ENCODE data around the gene SLCO3A1. TPM values are rescaled to one million over a fixed set of nuclear protein-coding genes. Genes with fewer than 3 reads are reported as not detected.

The SLCO3A1 gene
- total RNA-seq, 1 experiment from 2014 or later: 5.1 TPM

GRCh38 chr15:92019706-92020105, 166.2 kb downstream of the SLCO3A1 start:
- intact Hi-C loops (cut with micrococcal nuclease): no loop called here
- Histone ChIP-seq H3K9me2 (ENCODE audit: insufficient read depth) (no peaks in the 10 kb centered on the region), H2AFZ (ENCODE audit: low read depth, low read length, poor library complexity, severe bottlenecking) (no peak overlapping the region), H3K4me1 (ENCODE audit: control insufficient read depth in 1 of 2, insufficient read depth in 2 of 2, low read length in 2 of 2) (no peaks in the 10 kb centered on the region), H3K79me2 (ENCODE audit: insufficient read depth, low read length) (no peaks in the 10 kb centered on the region), H3K9ac (ENCODE audit: low read length) (no peak overlapping the region), H3K9me3 (ENCODE audit: control insufficient read depth in 1 of 2, insufficient read depth in 1 of 2, low read depth in 1 of 2, low read length in 2 of 2) (no peaks in the 10 kb centered on the region), H4K20me1 (ENCODE audit: insufficient read depth) (no peaks in the 10 kb centered on the region), H3K36me3 (ENCODE audit: control insufficient read depth in 1 of 2, insufficient read depth in 2 of 2, low read length in 2 of 2) (no peaks in the 10 kb centered on the region), H3K4me2 (ENCODE audit: low read length) (no peak overlapping the region), H3K27ac (ENCODE audit: low read depth, low read length) (no peak overlapping the region), H3K27me3 (ENCODE audit: insufficient read depth, low read length) (no peaks in the 10 kb centered on the region), H3K4me3 (replicated peaks in 1 of 2; ENCODE audit: low read depth in 1 of 2, low read length in 2 of 2) (no peak overlapping the region)
- TF ChIP-seq REST (IDR thresholded peaks at IDR 0.05; ENCODE audit: low read depth) (no peak), JUND (IDR thresholded peaks at IDR 0.05) (no peak), TCF7L2 (IDR thresholded peaks at IDR 0.05; ENCODE audit: borderline replicate concordance, extremely low read depth, insufficient read depth, insufficient read length) (no peak), CEBPB (IDR thresholded peaks at IDR 0.05; ENCODE audit: low read depth) (no peak), SP1 (IDR thresholded peaks at IDR 0.05; ENCODE audit: low read depth) (no peak), ZFX (IDR thresholded peaks at IDR 0.05) (no peak), CBX3 (IDR thresholded peaks at IDR 0.05; ENCODE audit: low read depth) (no peak), EZH2phosphoT487 (IDR thresholded peaks at IDR 0.05; ENCODE audit: borderline replicate concordance) (no peak), FOSL1 (IDR thresholded peaks at IDR 0.05; ENCODE audit: low read depth) (no peak), ZNF274 (IDR thresholded peaks at IDR 0.05; ENCODE audit: low read depth, low read length) (no peak), SRF (IDR thresholded peaks at IDR 0.05; ENCODE audit: low read depth) (no peak), YY1 (IDR thresholded peaks at IDR 0.05; ENCODE audit: extremely low read depth, insufficient replicate concordance, low read depth, low read length) (no peak), POLR2AphosphoS5 (IDR thresholded peaks at IDR 0.05; ENCODE audit: low read depth, low read length) (no peak), EGR1 (IDR thresholded peaks at IDR 0.05; ENCODE audit: low read depth) (no peak)
- TF ChIP-seq, protein P1, sequence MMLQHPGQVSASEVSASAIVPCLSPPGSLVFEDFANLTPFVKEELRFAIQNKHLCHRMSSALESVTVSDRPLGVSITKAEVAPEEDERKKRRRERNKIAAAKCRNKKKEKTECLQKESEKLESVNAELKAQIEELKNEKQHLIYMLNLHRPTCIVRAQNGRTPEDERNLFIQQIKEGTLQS (IDR thresholded peaks at IDR 0.05): no peak
- no peak for DNase-seq (ENCODE audit: low read depth, low spot score)
- ChIA-PET CTCF (no interaction called here), RAD21 (ENCODE audit: low non-redundant PET in 1 of 2, low total read pairs in 2 of 2, uncharacterized antibody in 2 of 2, unreplicated experiment in 2 of 2) (no interaction called here), POLR2A (no interaction called here)
- BruUV-seq (replicated peaks): no TSS peak
- no peak for ATAC-seq

Measured in HCT116 (cell line).